ENCODE data around the gene SCN4B.

GRCh38 chr11:118136341-118136740 lies 16.3 kb downstream of the SCN4B start:
- TF ChIP-seq CTCF (IDR thresholded peaks at IDR 0.05) = no peak
- TF ChIP-seq POLR2A (IDR thresholded peaks at IDR 0.05) = no peak
